Embryonic facial prominence (tissue), 1 donor: ENCODE measurements around the gene ST3GAL2.

ENCODE experiments used
- DNase-seq: peaks from one replicate; pipeline ENCODE4 v3.0.0-alpha.2; 2016; ENCODE audit errors: extremely low spot score

The ST3GAL2 gene, protein sequence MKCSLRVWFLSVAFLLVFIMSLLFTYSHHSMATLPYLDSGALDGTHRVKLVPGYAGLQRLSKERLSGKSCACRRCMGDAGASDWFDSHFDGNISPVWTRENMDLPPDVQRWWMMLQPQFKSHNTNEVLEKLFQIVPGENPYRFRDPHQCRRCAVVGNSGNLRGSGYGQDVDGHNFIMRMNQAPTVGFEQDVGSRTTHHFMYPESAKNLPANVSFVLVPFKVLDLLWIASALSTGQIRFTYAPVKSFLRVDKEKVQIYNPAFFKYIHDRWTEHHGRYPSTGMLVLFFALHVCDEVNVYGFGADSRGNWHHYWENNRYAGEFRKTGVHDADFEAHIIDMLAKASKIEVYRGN

DNA sequence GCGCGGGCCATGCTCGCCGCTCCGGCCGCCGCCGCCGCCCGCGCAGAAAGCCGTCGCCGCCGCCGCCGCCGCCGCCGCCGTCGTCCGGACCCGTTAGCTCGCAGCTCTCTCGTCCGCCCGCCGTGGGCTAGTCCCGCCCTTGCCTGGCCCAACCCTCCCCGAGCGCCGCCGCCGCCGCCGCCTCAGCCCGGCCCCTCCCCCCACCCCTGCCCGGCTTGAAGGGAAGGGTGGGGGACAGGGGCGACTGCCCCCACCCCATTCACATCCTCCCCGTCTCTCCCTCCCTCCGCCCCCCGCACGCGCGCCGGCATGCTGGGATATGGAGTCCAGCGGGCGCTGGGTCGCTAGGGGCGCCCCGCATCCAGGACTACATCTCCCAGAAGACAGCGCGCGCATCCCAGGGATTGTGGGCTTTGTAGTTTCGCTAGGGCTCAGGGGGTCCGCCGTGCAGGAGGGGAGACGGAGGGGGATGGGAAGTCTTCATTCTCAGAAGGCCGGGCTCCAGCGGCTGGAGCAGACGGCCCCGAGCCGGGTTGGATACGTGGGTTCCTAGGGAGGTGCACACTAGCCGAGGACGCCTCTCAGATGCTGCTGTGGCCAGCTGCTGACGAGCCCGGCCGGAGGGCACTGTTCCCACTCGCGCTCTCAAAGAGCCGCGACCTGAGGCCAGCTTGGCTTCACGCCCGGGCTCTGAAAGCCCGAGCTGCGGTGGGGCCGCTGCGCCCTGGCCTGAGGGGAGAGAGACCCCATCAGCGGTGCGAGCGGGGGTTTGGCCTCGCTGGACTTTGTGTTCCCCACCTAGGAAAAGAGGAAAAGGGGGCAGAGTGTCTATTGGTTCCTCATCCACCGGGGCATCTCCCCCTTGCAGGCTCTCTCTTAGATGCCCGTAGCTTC lies at the start of gene ST3GAL2:
Gene ST3GAL2, minus strand, starts transcription at position 132 of the 894 bp plus-strand sequence. CDS start 40,570 bp downstream, outside the sequence.
- peak; percentile 92 for DNase-seq

DNA sequence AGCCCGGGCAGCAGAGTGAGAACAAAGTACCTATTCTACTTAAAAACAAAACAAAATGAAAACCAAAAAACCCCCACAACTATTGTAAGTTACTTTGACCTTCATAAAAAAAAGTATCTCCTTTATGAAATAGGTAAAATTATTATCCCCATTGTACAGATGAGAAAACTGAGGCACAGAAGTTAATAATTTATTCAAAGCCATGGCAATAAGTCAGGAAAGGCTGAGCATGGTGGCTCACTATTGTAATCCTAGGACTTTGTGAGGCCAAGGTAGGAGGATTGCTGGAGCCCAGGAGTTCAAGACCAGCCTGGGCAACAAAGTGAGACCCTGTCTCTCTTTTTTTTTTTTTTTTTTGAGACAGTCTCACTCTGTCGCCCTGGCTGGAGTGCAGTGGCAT lies 46.0 kb upstream of the ST3GAL2 start:
- no peak for DNase-seq

DNA sequence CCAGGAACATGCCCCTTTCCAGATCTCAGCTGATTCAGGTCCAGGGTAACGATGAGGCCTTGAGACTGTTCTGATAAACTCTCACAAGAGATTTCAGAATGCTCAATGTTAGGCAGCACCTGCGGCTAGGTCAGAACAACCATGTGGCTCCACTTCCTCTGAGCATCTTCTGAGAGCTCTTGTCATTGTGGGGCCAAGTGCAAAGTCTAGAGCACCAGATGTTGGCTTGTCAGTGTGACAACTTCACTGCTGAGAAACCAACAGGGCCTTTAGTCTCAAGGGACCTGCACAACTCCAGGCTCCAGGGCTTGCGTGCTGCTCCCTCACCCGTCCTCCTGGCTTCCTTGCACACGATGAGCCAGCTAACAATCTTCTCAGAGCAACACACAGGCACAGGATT lies 44.5 kb upstream of the ST3GAL2 start:
- no peak for DNase-seq

DNA sequence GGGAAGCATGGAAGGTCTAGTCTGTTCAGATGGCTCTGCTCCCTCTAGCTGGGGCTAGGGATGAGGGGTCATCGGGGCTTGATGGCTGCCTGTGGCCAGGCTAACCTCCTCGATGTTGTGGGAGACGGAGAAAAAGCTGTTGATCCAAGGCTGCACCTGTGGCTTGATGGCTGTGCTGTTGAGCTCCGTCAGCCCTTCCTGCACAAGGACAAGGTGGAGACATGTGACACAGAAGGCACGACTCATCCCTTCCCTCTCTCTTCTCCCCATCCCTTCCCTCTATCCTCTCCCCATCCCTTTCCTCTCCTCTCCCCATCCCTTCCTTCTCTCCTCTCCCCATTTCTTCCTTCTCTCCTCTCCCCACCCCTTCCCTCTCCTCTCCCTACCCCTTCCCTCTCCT lies 43.7 kb upstream of the ST3GAL2 start:
- DNase-seq, result no peak

DNA sequence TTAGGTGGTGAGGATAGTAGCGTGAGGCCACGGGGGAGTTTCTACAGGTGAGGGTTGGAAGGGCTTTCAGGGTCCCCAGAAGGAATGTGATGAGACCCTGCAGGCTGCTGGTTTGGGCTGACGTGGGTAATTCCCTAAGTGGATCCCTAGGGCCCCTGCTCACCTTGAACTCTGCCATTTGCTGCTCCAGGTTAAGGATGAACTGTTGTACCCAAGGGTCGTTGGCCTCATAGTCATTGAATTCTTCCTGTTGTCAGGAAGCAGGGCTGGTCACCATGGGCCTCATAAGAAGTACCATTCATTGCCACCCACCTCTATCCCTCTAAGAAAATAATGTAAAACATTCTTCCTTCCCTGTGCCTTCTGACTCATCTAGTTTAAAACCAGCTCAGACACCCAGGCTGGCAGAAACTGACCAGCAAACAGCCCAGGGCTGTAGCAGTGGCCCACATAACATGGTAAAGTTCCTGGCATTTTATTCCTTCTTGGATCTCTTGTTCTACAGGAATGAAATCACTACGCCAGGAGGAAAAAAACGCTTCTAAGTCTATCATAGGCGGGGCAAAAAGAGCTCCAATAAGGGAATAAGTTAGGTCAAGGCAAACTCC lies 43.1 kb upstream of the ST3GAL2 start:
- no peak for DNase-seq

DNA sequence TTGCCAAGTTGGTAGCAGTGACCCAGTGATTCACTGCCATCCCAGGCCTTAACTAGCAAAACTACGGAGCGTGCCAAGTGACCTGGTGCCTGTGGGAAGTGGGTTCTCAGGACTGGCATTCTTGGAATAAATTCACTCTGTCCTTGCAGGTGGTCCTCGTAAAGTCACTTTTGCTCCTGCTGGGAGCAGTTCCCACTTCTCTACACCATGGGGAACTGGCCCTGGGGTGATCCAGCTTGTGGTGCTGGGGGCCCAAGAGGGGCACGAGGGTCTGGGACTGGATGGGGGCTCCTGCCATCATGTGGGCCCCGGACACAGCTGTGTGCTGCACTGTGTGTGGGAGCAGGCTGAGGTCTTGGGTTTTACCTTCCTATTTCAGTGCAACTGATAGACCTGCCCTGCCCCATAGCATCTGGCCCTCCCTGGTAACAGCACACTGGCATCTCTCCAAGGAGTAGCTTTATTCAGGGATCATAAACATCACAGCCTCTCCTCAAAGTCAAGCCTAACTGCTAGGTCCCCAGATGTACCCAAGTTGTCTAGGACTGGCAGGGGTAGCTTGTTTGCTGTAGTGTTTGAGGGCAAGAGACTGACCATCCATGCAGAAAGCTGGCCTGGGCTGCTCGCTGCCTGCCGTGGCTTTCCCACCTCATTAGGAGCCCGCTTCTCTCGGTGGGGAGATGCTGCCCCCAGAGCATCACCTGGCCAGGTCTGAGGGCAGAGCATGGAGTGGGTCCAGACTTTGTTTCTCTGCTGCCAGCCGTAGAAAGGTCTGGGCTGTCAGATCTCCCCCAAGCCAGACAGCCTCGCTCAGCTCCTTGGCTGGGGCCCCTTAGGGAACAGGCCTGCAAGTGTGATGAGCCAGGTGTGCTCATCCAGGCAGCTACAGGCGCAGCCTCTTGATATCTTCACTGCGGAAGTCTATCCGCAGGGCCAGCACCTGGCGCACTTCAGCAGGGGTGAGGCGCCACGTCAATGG lies 41.5 kb upstream of the ST3GAL2 start:
- no peak for DNase-seq

DNA sequence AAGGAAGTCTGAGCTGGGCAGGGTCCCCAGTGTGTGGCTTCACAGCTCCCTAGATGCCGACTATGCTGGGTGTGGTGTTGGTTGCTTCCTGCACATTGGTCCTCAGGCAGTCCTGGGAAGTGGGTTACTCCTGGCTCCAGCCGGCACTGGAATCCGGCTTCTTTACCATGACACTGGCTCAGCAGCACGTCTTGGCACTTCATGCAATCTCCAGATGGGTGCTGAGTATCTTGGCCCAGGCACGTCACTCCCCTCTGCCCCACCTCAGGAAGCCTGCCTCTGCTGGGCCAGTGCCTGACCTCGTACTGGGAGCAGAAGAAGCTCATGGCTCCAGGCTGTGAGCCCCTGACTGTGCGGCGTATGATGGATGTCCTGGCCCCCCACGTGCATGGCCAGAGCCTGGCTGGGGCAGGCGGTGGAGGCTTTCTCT lies 40.0 kb upstream of the ST3GAL2 start:
- no peak for DNase-seq

DNA sequence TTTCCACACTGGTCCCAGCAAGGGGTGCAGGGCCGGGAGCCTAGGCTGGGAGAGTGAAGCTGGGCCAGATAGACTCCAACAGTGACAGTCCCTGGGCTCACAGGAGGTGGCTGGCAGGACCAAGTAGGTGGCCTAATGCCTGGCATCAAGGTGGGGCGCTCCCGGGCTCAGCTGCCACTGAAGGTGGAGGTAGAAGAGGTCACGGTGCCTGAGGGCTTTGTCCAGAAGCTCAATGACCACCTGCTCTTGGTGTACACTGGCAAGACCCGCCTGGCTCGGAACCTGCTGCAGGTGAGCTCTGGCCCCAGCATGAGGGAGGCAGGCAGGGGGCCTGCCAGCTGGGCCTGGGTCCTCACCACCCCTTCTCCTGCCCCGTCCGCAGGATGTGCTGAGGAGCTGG lies 39.3 kb upstream of the ST3GAL2 start:
- no peak for DNase-seq

DNA sequence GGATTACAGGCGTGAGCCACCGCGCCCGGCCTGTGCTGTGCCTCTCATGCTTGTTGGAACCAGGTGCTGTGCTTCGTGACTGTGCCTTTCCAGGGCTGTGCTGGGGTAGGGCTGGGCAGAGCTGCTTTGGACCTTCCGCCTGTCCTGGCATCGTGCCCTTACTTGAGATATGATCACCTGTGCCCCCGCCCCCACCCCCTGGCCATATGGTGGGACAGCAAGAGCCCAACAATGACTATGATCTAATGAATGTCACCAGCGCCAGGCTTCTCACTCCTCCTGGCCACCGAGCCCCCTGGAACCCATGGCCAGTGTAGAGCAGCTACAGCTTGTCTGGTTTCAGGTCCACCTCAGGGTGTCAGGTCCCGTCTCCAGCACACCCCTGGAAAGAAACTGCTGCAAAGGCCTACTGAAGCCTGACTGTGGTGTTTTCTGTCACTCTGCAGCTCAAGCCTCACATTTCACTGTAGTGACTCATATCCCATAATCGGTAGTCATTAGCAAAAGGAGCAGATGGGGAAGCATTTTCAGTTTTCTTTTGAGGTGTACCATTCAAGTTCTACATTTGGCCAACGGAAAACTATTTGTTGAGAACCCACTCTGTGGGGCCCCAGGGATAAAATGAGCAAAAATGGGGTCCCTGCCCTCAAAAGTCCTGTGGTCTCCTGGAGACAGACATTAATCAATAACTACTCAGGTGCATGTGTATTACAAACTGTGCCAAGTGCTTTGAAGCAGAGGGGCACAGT lies 37.5 kb upstream of the ST3GAL2 start:
- DNase-seq, result no peak

DNA sequence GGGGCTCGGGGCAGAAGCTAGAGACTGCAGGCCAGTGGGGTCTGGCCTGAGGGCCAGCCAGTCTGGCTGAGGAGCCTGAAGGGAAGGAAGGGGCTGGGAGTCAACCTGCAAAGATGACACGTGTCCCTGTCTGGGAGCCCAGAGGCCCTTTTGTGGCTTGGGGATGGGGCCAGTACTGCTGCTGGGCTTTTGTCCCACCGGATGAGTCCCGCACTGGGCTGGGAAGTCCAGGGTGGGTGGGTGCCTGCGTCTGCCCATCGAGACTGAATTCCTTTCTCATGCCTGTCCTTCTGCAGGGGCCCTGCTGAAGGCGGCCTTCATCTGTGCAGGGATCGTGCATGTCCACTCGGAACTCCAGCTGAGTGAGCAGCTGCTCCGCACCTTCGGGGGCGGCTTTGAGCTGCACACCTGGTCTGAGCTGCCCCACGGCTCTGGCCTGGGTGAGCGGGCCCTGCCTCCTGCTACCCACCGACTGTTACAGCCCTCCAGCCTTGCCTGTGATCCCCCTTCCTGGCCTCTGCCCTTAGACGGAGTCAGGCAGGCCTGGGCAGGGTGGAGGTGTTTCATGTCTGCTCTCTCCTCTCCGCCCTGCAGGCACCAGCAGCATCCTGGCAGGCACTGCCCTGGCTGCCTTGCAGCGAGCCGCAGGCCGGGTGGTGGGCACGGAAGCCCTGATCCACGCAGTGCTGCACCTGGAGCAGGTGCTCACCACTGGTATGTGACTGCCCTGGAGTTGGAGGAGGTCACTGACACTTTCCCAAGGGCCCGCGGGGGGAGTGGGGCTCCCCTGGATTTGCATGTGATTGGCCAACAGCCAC lies 36.4 kb upstream of the ST3GAL2 start:
- DNase-seq, result no peak

DNA sequence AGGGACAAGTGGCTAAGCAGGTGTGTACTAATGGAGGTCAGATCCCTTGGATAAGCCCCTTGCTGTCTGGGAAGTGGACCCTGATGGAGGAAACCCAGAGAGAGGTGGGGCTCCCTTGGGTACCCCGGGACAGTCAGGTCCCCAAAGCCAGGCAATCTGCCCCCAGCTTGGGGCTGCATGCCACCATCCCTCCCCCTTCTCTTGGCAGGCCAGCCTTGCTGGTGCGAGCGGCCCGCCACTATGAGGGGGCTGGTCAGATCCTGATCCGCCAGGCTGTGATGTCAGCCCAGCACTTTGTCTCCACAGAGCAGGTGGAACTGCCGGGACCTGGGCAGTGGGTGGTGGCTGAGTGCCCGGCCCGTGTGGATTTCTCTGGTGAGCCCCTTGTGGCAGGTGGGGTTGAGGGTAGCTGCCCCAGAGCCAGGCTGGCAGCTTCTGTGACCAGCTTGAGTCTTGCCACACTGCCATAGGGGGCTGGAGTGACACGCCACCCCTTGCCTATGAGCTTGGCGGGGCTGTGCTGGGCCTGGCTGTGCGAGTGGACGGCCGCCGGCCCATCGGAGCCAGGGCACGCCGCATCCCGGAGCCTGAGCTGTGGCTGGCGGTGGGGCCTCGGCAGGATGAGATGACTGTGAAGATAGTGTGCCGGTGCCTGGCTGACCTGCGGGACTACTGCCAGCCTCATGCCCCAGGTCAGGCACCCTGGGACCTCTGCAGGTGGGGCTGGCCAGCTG lies 35.6 kb upstream of the ST3GAL2 start:
- DNase-seq, result no peak

DNA sequence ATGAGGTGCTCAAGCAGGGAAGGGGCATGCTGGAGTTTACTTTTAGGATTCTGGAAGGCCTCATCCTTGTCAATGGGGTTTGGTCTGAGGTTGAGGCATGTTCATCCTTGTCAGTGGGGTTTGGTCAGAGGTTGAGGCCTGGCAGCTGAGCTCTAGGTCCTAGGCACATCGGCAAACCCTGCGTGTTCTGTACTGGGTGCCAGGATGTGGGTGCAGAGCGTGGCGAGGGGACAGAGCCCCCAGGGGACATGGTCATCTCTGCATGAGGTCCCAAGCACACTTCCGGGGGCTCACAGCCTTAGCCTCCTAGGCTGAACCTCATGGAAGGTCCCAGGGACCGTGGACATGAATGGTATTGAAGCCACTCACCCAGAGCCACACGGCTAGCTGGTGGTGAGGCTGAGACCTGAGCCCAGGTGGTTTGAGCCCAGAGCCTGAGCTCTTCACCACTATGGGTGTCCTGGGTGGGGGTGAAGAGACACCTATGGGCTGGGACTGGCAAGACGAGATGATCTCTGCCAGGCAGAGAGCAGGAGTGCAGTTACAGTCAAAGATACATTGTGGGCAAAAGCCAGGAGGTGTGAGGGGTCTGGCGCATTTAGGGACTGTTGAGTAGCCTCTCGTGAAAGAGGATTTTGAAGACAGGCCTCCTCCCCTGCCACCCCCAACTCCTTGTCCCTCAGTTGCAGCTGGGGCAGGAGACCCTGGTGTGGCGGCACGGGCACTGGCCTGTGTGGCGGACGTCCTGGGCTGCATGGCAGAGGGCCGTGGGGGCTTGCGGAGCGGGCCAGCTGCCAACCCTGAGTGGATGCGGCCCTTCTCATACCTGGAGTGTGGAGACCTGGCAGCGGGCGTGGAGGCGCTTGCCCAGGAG lies 34.8 kb upstream of the ST3GAL2 start:
- no peak for DNase-seq

DNA sequence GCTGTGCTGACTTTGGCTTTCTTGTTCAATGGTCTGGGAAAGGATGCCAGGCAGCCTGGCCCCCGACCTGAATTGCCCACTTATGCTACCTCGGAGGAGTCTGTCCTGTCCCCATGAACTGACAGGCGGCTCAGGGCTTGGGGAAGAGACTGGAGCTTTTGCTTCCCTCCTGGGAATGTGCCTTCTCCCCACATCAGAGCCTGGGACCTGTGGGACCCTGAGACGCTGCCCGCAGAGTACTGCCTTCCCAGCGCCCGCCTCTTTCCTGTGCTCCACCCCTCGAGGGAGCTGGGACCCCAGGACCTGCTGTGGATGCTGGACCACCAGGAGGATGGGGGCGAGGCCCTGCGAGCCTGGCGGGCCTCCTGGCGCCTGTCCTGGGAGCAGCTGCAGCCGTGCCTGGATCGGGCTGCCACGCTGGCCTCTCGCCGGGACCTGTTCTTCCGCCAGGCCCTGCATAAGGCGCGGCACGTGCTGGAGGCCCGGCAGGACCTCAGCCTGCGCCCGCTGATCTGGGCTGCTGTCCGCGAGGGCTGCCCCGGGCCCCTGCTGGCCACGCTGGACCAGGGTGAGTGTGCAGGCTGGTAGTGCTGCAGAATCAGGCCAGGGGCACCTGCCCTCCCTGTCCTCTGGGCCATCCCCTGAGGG lies 34.0 kb upstream of the ST3GAL2 start:
- DNase-seq, result no peak

DNA sequence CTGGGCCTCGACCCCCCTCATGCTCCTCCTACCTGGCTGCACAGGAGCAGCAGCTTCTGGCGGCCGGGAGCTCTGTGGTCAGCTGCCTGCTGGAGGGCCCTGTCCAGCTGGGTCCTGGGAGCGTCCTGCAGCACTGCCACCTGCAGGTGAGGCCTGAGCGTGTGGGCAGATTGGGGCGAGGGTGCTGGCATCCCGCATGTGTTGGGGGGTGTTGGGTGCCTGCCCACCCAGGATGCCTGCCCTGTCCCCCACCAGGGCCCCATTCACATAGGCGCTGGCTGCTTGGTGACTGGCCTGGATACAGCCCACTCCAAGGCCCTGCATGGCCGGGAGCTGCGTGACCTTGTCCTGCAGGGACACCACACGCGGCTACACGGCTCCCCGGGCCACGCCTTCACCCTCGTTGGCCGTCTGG lies 32.0 kb upstream of the ST3GAL2 start:
- DNase-seq, result no peak

DNA sequence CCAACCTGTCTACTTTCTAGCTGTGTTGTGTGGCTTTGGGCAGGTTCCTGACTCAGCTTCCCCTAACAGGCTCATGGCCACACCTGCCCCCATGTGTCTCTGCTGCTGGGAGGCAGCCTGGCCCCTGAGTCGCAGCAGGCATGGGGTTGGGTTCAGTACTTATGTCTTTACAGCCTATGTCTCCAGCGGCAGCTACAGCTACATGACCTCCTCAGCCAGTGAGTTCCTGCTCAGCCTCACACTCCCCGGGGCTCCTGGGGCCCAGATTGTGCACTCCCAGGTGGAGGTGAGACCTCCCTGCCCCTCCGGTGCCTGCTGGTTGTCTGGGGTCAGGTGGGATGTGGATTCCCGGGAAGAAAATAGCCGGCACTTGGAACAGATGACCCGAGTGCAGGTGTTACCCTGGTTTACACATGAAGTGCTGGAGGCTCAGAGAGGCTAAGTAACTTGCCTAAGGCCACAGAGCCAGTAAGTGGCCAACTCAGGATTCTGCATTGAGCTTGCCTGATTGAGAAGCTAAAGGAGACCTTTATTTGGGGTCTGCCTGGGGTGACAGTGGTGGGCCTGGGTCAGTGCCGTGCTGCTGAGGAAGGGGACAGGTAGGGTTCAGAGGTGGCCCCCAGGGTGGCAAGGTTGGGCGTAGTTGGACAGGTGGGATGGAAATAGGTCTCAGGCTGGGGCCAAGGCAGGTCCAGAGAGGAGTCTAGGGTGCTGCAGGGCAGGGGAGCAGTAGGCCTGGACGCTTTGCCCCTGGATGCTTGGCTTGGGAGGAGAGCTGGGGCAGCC lies 31.4 kb upstream of the ST3GAL2 start:
- no peak for DNase-seq

DNA sequence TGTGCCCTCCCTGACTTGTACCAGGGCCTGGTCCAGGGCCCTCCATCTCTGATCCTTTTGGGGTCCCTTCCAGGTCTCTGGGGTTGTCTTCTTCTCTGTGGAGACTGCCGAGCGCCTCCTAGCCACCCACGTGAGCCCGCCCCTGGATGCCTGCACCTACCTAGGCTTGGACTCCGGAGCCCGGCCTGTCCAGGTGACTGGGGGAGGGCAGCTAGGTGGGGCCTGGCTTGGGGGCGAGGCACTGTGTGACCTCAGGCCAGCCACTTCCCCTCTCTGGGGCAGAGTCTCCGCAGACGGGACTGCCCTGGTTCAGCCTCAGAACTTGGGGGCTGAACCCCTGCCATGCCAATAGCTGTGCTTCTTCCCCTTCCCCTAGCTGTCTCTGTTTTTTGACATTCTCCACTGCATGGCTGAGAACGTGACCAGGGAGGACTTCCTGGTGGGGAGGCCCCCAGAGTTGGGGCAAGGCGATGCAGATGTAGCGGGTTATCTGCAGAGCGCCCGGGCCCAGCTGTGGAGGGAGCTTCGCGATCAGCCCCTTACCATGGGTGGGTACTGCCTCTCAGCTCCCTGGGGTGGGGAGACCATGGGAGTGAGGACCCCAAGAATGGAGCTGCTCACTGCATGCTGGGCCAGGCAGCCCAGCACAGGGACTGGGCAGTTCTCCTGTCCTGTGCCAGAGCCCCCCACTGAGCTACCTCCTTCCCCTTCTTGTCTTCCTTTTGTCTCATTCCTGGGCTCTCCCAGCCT lies 30.1 kb upstream of the ST3GAL2 start:
- DNase-seq, result no peak
